GM12891 (cell line): ENCODE results near the gene NUDT16.
A peak's percentile ranks its signal among the peaks of the same experiment; 100 is the strongest.
"Not testable (repeated sequence)": the region's sequence is repeated elsewhere in the genome, so short reads cannot be mapped to it uniquely, and the experiment has no call there.

Experiments
- PAX5 ChIP-seq: IDR thresholded peaks from 2 replicates; pipeline ENCODE4 v1.6.1; 2011; ENCODE audit warnings: low read length, moderate library complexity, mild to moderate bottlenecking; ENCODE audit not compliant: insufficient read depth, severe bottlenecking
- POLR2A ChIP-seq: IDR thresholded peaks from 2 replicates; pipeline ENCODE4 v1.6.1; 2011; ENCODE audit warnings: low read depth, low read length, control low read depth
- POLR2AphosphoS5 ChIP-seq: IDR thresholded peaks from 2 replicates; pipeline ENCODE4 v1.6.1; 2011; ENCODE audit warnings: low read depth, low read length, control low read depth
- POU2F2 ChIP-seq: IDR thresholded peaks from 2 replicates; pipeline ENCODE4 v1.6.1; 2011; ENCODE audit warnings: low read depth, mild to moderate bottlenecking, control low read depth, low read length, moderate library complexity
- SPI1 ChIP-seq: IDR thresholded peaks from 2 replicates; pipeline ENCODE4 v1.6.1; 2011; ENCODE audit warnings: low read depth, low read length, control low read depth
- TAF1 ChIP-seq: IDR thresholded peaks from 2 replicates; pipeline ENCODE4 v1.6.1; 2011; ENCODE audit warnings: low read depth, low read length, control low read depth

- TF ChIP-seq POLR2A, POLR2AphosphoS5, SPI1, TAF1, PAX5: not testable (repeated sequence)
- 0 out of 2 replicates have a peak, but pooled peaks have one; percentile 38 for TF ChIP-seq POU2F2
These were observed 641 bp upstream of the NUDT16 start for GRCh38 chr3:131380821-131381444.
